T-helper 2 cell treated with Interferon-gamma antibody and Interleukin-4, amounts not matched to agents 5 μg/mL and 100 μg/mL, for 36 hours (primary cell): ENCODE results near the gene TAS2R60.
A peak's percentile ranks its signal among the peaks of the same experiment; 100 is the strongest.
"Not testable (repeated sequence)": the region's sequence is repeated elsewhere in the genome, so short reads cannot be mapped to it uniquely, and the experiment has no call there.

Source experiments
- DNase-seq: peaks from one replicate; pipeline ENCODE4 v3.0.0; 2021; ENCODE audit warnings: low spot score
- H3K27ac Mint-ChIP-seq: one replicate; pipeline ENCODE4 v1.8.0; 2021; ENCODE audit warnings: mild to moderate bottlenecking, mixed read lengths
- H3K27me3 Mint-ChIP-seq: one replicate; pipeline ENCODE4 v1.8.0; 2021; ENCODE audit warnings: low read depth, mixed read lengths
- H3K36me3 Mint-ChIP-seq: one replicate; pipeline ENCODE4 v1.8.0; 2021; ENCODE audit warnings: low read depth, mixed read lengths
- H3K4me1 Mint-ChIP-seq: one replicate; pipeline ENCODE4 v1.8.0; 2021; ENCODE audit warnings: low read depth, mixed read lengths
- H3K4me3 Mint-ChIP-seq: one replicate; pipeline ENCODE4 v1.8.0; 2022; ENCODE audit warnings: mild to moderate bottlenecking, moderate library complexity, mixed read lengths
- H3K9me3 Mint-ChIP-seq: one replicate; pipeline ENCODE4 v1.8.0; 2021; ENCODE audit warnings: mixed read lengths

TAS2R60 gene

DNA sequence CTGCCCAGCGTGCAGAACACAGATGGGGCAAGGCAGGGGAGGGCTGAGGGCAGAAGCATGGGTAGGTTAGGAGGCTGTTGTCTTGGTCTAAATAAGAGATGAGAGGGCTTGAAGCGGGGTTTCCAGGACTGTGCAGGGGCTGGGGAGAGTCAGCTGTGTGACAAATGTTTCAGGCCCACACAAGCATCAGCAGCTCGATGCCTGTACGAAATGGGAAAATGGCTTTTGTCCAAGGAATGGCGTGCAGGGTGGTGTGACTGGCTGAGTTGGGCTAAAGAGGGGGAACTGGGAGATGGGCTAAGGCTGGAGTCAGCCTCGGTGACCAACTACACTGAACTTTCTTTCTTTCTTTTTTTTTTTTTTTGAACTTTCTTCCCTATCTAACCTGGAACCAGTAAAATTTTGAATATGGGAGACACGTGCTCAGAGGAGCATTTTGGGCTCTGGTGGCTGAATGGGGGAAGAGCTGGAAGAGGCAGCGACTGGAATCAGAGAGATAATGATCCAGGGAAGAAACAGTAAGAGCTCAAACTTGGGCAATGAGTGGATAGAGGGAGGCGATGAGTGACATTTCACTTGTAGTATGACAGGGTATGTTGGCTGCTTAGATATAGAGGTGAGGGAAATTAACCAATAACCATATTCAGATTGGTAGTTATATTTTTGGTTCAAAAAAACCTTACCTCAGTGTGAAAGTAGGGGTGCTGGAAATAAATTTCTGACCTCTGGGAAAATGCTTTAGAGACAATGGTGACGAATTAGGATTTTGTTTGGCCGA lies 24.4 kb upstream of the TAS2R60 start:
- Mint-ChIP-seq H3K4me3 (no peak overlapping the region), H3K36me3 (no peaks in the 10 kb centered on the region), H3K9me3 (no peaks in the 10 kb centered on the region), H3K4me1 (peaks cover 1% of the 10 kb centered on the region), H3K27ac (no peak overlapping the region), H3K27me3 (peaks cover 19% of the 10 kb centered on the region)
- DNase-seq = no peak

DNA sequence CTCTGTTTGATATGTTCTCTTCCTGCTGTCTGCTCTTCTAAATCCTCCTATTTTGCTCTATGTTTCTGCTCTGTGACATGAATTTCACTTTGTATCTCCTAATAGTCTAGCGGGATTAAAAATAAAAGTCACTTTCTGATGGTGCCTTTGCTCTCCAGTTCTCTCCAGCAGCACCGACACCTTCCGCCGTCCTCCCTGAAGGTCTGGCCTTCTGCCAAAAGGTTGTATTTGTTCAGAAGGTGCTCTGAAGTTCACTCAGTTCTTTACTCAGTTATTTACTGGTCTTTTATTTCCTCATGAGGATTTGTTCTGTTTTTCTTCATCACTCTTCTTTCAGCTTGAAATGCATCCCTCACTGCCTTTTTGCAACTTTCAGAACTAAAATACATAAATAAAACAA lies 23.4 kb upstream of the TAS2R60 start:
- Mint-ChIP-seq H3K4me3 (no peak overlapping the region), H3K36me3 (no peaks in the 10 kb centered on the region), H3K4me1 (peaks cover 1% of the 10 kb centered on the region), H3K27ac (no peak overlapping the region), H3K9me3 (no peaks in the 10 kb centered on the region), H3K27me3 (peaks cover 19% of the 10 kb centered on the region)
- DNase-seq = no peak

DNA sequence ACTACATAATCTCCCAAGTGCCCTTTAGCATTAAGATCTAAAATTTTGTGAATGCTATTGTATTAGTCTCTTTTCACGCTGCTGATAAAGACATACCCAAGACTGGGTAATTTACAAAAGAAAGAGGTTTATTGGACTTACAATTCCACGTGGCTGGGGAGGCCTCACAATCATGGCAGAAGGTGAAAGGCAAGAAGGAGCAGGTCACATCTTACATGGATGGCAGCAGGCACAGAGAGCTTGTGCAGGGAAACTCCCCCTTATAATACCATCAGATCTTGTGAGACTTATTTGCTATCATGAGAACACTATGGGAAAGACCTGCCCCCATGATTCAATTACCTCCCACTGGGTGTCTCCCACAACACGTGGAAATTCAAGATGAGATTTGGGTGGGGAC lies 22.6 kb upstream of the TAS2R60 start:
- H3K4me3 Mint-ChIP-seq, H3K36me3 Mint-ChIP-seq, H3K4me1 Mint-ChIP-seq, H3K27ac Mint-ChIP-seq, DNase-seq, H3K9me3 Mint-ChIP-seq: not testable (repeated sequence)
- peaks cover 17% of the 10 kb centered on the region for H3K27me3 Mint-ChIP-seq

DNA sequence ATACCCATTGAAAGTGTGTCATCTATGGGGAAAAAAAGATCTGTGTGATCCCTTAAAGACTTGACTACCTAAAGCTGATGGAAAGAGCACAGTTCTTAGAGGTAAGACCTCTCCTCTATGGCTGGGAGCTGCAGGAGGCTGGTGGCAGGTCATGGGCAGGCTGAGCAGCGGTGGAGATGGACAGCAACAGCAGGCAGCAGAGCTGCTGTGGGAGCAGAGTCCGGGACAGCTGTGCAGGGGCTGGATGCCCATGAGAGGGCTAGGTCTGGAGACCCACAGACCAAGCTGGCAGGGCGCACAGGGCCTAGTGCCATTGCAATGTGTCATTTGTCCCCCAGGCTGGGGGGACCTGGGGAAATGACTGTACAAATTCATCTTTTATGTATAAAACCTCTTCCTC lies 21.2 kb upstream of the TAS2R60 start:
- peaks cover 5% of the 10 kb centered on the region for H3K4me1 Mint-ChIP-seq
- no peaks in the 10 kb centered on the region for H3K9me3 Mint-ChIP-seq
- DNase-seq = no peak
- H3K36me3 Mint-ChIP-seq = no peaks in the 10 kb centered on the region
- H3K27ac Mint-ChIP-seq = no peak overlapping the region
- no peak overlapping the region for H3K4me3 Mint-ChIP-seq
- peaks cover 17% of the 10 kb centered on the region for H3K27me3 Mint-ChIP-seq

DNA sequence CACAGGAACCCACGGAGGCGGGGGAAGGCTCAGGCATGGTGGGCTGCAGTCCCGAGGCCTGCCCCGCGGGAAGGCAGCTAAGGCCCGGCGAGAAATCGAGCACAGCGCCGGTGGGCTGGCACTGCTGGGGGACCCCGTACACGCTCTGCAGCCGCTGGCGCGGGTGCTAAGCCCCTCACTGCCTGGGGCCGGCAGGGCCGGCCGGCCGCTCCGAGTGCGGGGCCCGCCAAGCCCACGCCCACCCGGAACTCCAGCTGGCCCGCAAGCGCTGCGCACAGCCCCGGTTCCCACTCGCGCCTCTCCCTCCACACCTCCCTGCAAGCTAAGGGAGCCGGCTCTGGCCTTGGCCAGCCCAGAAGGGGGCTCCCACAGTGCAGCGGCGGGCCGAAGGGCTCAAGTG lies 18.8 kb upstream of the TAS2R60 start:
- H3K4me1 Mint-ChIP-seq, H3K27me3 Mint-ChIP-seq, DNase-seq, H3K27ac Mint-ChIP-seq, H3K36me3 Mint-ChIP-seq, H3K9me3 Mint-ChIP-seq, H3K4me3 Mint-ChIP-seq: not testable (repeated sequence)

DNA sequence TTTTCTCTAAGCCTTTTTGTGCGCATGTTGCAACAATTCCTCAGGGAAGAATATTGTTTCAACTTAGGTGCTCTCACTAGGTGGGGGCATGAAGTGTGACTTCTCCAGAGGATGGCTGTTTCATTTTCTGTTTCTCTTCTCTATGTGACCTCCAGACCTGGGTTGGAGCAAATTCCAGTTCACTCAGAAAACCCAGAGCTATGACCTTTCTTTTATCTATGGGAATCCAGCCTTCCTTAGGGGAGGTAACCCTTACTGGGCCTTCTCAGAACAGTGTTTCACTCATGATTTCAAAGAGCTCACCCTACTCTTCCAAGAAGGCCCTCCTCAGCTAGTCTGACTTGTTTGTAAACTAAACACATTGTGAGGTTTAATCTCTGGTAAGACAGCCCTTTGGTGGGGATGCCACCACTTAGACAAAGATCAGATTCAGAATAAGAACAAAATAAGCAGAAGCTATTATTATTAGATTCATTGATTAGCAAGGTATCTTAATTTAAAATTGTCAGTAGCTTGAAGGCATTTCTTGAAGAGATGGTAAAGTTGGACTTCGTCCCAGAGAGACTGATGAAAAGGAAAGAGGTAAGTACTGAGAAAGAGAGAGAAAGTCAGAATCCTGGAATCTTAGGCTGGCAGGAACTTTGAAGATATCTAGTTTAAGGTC lies 16.6 kb upstream of the TAS2R60 start:
- Mint-ChIP-seq H3K4me3 (no peak overlapping the region), H3K27me3 (no peaks in the 10 kb centered on the region), H3K4me1 (peaks cover 5% of the 10 kb centered on the region), H3K36me3 (no peaks in the 10 kb centered on the region), H3K9me3 (no peaks in the 10 kb centered on the region), H3K27ac (no peak overlapping the region)
- DNase-seq = no peak

DNA sequence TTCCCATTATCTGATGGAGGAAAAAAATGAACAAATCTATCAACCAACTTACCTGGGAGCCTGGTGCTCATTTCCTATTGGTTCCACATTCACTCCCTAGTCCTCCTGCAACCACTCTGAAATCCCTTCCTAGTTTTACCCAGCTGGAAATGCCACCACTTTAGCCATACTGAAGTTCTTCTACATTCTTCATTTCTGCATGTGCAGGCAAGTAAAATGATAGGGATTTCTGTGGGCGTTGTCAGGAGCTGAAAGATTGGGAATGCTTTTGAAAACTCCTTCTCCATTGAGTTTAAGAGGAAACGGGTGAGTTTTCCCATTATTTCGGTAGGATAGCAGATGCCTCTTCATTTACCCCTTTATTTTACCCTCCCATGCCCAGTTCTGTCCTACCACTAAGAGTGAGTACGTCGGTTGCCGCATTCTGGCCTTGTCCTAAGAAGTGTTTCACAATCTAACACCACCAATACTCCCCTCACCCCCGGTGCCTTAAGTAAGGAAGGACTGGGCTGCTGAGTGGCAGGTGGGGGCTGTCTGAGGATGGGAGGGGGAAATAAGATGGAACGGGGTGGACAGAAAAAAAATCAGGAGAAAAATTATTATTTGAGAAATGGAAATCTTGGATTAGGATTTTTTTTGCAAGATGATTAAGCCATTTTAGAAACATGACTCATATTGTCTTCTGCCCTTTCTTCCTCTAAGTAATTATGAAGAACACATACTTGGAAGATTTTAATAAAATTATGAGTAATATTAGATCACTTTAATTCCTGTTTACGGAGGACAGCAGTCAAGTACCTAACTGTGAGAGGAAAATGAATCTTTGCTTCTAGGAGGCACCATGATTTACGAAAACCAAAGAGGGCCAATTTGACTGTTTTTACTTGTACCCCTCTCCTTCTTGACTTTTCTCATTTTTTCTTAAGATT lies 13.2 kb upstream of the TAS2R60 start:
- Mint-ChIP-seq H3K9me3 (no peaks in the 10 kb centered on the region), H3K27ac (no peak overlapping the region), H3K36me3 (no peaks in the 10 kb centered on the region), H3K27me3 (peaks cover 4% of the 10 kb centered on the region), H3K4me3 (no peak overlapping the region), H3K4me1 (peaks cover 5% of the 10 kb centered on the region)
- DNase-seq = no peak

DNA sequence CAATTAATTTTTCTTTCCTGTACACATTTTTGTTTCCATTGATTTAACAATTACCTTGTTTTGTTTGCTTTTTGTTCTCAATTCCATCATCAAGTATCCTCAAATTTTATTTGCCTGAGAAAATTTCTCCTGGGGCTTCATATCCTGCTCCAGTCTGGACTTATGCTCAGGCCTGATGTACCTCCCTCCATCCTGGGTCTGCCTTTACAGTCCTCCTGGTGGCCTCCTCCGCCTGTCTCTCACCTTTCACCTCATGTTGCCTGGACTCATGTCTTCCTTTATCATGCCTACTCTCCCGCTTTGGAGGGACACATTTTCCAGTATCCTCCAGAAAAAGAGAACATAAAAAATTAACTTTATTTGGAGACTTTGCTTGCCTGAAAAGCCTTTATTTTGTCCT lies 12.1 kb upstream of the TAS2R60 start:
- no peaks in the 10 kb centered on the region for H3K36me3 Mint-ChIP-seq
- peaks cover 4% of the 10 kb centered on the region for H3K27me3 Mint-ChIP-seq
- H3K27ac Mint-ChIP-seq = no peak overlapping the region
- no peaks in the 10 kb centered on the region for H3K9me3 Mint-ChIP-seq
- peaks cover 5% of the 10 kb centered on the region for H3K4me1 Mint-ChIP-seq
- DNase-seq = no peak
- no peak overlapping the region for H3K4me3 Mint-ChIP-seq

DNA sequence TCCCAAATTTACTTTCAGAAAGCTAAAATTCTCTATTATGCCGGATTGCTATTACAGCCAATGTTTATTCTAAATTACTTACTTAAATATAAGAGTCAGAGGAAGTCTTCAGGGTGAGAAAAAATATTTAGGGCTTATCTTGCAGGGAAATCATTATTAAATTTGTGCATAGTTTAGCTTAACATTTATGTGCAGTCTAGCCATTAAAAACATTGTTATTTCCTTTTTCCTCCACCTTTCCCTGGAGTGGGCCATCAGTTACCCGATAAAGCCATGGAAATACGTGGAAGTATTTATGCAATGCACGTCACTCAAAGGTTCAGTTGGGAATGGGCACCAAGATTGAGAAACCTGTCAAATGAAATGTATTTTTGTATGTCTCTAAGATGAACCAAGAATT lies 9.5 kb upstream of the TAS2R60 start:
- Mint-ChIP-seq H3K4me1 (peaks cover 10% of the 10 kb centered on the region), H3K27ac (no peak overlapping the region), H3K9me3 (no peaks in the 10 kb centered on the region), H3K27me3 (peaks cover 4% of the 10 kb centered on the region), H3K4me3 (no peak overlapping the region), H3K36me3 (no peaks in the 10 kb centered on the region)
- DNase-seq = no peak

DNA sequence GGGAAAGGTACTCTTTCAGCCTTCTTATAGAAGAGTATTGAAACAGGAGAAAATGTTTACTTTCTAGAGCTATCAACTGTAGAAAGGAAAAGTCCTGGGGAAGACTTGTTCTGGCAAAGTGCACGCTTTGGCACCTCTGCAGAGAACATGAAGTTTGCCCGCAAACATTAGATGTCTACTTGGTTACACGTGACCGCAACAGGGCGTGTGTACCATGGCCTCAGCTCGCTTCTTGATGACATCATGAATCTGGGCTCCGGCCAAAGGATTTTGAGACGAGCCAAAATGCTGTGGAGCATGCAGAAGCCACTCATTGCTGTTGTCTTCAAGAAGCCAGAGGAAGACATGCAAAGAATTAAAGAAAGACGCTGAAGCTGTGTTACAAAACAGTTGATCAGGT lies 8.6 kb upstream of the TAS2R60 start:
- Mint-ChIP-seq H3K36me3 (no peaks in the 10 kb centered on the region), H3K9me3 (no peaks in the 10 kb centered on the region), H3K27me3 (peaks cover 4% of the 10 kb centered on the region), H3K4me1 (peaks cover 10% of the 10 kb centered on the region), H3K27ac (no peak overlapping the region), H3K4me3 (no peak overlapping the region)
- no peak for DNase-seq

DNA sequence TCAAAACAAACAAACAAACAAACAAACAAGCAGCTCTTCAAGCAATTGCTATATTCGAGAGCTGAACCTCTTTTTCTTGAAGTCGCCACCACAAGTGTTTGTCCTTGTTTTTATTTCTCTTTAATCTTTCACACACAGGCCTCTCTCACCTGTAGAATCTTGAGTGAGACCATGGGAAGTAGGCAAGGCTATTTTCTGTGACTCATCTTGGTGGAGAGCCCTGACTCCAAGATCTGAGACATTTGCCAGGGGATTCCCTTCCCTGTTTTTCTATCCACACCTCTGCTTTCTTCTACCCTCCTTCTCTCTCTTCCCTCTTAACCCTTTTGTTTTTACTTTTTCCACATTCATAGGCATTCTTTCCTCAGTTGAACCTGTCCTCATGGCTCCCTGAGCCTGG lies 8.0 kb upstream of the TAS2R60 start:
- peaks cover 4% of the 10 kb centered on the region for H3K27me3 Mint-ChIP-seq
- no peak overlapping the region for H3K27ac Mint-ChIP-seq
- no peak overlapping the region for H3K4me3 Mint-ChIP-seq
- H3K4me1 Mint-ChIP-seq = peaks cover 10% of the 10 kb centered on the region
- H3K36me3 Mint-ChIP-seq = no peaks in the 10 kb centered on the region
- H3K9me3 Mint-ChIP-seq = no peaks in the 10 kb centered on the region
- no peak for DNase-seq

DNA sequence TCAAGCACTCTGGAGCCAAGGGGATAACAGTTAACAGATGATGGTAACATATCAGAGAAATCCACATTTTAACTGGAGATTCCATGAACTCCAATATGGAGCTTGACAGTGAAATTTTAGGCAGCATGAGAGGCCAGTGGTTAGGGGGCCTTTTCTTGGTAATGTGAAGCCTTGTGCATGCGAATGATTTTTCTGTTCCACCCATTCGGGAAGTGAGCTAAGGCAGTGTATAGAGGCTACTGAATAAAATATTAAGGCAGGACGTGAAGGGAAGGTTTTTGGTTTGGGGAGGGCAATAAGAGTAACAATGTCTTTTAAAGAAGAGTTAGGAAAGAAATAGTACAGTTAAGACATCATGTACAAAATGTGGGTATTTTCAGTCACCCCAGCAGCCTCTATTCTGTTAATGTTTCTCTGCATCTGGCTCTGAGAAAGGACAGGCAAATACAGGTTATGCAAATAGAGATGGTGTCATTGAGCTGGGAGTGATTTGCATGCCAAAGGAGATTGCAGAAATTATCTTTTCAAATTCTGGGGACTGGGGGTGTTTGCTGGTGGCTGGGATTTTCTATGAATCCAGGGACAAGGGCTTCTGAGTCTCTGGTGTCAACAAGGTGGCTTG lies 6.8 kb upstream of the TAS2R60 start:
- no peaks in the 10 kb centered on the region for H3K36me3 Mint-ChIP-seq
- no peaks in the 10 kb centered on the region for H3K9me3 Mint-ChIP-seq

DNA sequence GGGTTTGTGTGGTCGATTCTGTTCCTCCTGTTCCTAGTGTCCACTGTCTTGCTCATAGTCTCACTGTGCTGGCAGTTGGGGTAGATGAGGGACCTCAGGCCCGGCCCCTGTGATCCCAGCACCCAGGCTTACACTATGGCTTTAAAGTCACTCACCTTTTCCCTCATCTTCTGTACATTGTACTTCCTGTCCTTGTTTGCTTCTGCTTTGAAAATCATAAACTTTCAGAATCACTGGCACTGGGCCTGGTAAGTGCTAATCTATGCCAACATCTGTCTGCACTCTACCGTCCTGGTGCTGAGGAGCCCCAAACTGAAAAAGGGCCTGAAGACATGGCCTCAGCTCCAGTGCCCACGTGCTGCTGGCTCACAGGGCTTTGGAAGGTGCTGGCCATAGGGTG lies 5.7 kb upstream of the TAS2R60 start:
- Mint-ChIP-seq H3K36me3 (no peaks in the 10 kb centered on the region), H3K4me1 (peaks cover 10% of the 10 kb centered on the region), H3K9me3 (no peaks in the 10 kb centered on the region), H3K27ac (peak overlapping the region; percentile 61), H3K27me3 (peaks cover 4% of the 10 kb centered on the region), H3K4me3 (no peak overlapping the region)
- DNase-seq = no peak

More for the DNA sequence above, 6.8 kb upstream of the TAS2R60 start:
- no peak for DNase-seq
- H3K4me3 Mint-ChIP-seq = no peak overlapping the region
- no peak overlapping the region for H3K27ac Mint-ChIP-seq
- peaks cover 10% of the 10 kb centered on the region for H3K4me1 Mint-ChIP-seq
- peaks cover 4% of the 10 kb centered on the region for H3K27me3 Mint-ChIP-seq

DNA sequence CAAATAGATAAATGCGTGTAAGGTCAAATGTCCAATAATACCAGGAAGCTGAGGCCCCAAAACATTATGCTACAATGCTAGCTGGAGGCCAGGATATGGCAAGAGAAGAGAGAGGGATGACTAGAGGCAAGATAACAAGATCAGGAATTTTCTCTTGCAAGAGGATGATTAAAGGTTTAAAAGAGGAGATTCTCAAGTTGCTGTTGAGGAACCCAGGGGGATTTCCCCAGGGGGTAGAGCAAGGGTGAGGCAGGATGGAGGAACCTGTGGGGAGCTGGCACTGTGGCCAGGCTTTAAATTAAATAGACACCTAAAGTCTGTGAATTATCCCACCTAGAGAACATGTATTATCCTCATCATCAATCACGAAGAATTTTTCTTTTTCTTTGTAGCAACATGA lies 3.4 kb upstream of the TAS2R60 start:
- Mint-ChIP-seq H3K9me3 (no peaks in the 10 kb centered on the region), H3K4me1 (peaks cover 10% of the 10 kb centered on the region), H3K36me3 (no peaks in the 10 kb centered on the region), H3K4me3 (no peak overlapping the region), H3K27ac (no peak overlapping the region), H3K27me3 (peaks cover 4% of the 10 kb centered on the region)
- DNase-seq = no peak
